ENCODE results near the gene GPBP1.
"Not testable (repeated sequence)": the region's sequence is repeated elsewhere in the genome, so short reads cannot be mapped to it uniquely, and the experiment has no call there.

The GPBP1 gene

DNA sequence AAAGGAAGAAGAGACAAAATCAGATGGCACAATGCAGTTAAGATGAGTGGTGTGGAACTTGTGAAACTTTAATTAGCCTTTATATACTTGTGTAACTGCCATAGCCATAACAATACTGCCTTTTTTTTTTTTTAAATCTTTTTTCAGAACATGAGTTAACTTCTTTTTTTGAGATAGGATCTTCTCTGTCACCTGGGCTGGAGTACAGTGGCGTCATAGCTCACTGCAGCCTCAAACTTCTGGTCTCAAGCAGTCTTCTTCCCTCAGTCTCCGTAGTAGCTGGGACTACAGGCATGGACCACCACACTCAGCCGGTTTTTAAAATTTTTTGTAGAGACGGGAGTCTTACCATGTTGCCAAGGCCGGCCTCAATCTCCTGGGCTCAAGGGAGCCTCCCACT, 37.2 kb downstream of the GPBP1 start:
- DNase-seq (ENCODE audit: low spot score) = no peak

GRCh38 chr5:57215629-57216195, 41.9 kb downstream of the GPBP1 start:
- DNase-seq (ENCODE audit: low spot score) = no peak

DNA sequence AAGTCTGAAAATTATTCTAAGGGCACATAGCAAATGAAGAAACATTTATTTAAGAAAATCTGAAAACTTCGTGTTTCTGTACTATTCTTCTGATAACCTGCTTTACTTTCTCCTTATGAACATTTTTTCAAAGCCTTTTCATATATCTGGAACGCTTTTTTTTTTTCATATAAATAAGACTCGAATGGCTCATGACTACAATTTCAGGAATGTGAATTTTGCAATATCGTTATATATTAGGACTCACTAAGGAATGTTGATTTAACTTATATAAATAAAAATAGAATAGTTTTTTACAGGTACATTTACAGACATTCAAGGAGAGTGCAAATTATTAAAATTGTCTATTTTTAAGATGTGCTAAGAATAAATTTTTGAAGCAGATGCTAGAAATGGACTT, 42.9 kb downstream of the GPBP1 start:
- DNase-seq (ENCODE audit: low spot score) = no peak

GRCh38 chr5:57219386-57219785, 45.5 kb downstream of the GPBP1 start:
- DNase-seq (ENCODE audit: low spot score) = peak; percentile 10

- DNase-seq (ENCODE audit: low spot score) = peak; percentile 5
These were observed 47.2 kb downstream of the GPBP1 start for GRCh38 chr5:57221049-57221568.

DNA sequence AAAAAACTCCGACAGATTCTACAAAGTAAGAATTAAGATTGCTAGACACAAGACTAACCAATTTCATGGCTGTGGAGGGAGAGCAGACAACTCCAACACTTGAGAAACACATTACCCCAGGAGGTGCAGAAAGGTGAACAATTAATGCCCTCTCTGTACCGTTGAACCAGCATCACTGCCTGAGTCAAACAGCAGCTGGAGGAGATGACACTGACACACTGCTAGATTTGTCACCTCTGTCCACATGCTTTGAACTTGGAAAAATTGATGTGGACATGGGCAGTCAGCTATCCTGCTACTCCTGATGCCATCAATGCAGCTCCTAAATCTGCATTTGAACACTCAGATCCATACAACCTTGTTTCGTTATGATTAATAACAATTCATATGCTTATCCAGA, 51.7 kb downstream of the GPBP1 start:
- no peak for DNase-seq (ENCODE audit: low spot score)

DNA sequence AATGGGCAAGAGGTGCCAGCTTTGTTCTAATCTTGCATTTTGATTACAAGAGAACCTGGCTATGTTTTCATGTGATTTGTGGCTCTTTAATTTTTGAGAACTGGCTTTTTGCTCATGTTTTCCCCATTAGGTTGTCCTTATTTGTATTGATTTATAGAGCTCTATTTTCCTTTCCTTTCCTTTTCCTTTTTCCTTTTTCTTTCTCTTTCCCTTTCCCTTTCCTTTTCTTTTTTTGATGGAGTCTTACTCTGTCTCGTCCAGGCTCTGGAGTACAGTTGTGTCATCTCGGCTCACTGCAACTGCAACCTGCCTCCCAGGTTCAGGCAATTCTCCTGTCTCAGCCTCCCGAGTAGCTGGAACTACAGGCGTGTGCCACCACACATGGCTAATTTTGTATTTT, 55.5 kb downstream of the GPBP1 start:
- DNase-seq (ENCODE audit: low spot score) = no peak

DNA sequence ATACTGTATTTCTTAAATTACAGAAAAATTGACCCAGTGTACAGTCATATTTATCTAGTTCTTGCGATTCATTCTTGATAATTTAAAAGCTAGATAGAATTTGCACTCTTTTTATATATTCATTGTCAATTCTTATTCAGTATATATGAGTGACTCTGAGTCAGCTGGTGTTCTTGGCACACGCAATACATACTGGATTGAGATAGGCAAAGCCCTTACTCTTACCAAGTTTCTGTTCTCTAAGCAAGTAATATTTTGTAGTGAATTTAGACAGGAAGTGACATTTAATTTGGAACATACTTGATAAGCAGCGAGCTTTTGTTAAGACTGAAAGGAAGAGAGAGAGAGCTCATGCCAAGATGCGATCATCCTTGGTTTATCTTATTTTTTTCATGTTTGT, 57.7 kb downstream of the GPBP1 start:
- DNase-seq (ENCODE audit: low spot score) = no peak

DNA sequence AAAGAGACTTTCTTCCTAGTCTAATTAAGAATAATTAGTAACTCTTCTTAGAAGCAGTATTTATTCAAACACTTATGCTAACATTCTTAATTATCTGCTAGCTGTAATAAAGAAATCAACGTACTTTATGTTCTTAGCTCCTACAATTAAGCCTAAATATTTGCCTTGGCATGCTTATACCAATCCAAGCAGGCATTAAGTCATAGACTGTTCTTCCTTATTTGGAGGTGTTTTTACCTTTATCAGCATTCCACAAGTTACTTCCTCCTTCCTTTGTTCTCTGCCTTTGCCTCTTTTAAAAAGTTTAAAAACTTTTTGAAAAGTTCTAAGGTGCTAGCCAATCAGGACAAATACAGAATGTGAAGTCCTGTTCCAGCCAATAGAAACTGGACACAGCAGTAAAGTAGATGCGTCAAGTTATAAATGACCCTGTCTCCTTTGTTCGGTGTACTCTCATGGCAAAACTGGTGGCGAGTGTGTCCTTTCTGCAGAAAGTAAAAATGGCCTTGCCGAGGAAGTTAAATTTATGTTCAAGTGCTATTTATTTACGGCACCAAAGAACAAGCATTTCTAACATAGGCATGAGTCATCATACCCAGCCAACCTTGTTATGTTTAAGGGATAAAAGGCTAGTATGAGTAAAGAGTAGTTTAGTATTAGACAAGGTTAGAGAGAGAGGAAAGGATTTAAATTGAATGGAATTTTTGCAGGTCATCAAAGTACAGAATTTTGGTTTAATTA, 58.6 kb downstream of the GPBP1 start:
- DNase-seq (ENCODE audit: low spot score) = no peak

DNA sequence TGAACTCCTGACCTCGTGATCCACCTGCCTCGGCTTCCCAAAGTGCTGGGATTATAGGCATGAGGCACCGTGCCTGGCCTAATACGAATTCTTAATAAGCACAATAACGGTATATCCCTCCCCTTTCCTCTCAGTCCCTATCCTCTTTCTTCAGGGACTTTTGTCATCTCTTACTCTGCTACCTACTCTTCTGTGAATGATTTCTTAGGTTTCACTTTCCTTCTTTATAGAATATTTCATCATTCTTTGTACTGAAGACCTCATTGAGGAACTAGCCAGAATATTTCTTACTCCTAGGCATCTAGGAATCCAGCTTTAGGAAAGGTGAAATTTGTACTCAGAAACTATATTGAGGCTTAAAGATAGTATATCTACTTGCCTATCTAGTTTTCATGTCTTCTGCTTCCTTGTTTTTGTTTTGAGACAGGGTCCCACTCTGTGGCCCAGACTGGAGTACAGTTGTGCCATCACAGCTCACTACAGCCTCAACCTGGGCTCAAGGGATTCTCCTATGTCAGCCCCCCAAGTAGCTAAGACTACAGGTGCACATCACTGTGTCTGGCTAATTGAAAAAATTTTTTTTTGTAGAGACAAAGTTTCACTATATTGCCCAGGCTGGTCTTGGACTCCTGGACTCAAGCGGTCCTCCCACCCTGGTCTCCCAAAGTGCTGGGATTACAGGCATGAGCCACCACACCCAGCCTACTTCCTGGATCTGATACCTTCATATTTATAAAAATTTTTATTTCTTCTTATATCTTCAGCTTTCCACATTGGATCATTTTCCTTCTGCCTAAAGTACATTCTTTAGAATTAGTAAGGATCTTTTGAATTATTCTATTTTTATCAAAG, 69.7 kb downstream of the GPBP1 start:
- no peak for DNase-seq (ENCODE audit: low spot score)

DNA sequence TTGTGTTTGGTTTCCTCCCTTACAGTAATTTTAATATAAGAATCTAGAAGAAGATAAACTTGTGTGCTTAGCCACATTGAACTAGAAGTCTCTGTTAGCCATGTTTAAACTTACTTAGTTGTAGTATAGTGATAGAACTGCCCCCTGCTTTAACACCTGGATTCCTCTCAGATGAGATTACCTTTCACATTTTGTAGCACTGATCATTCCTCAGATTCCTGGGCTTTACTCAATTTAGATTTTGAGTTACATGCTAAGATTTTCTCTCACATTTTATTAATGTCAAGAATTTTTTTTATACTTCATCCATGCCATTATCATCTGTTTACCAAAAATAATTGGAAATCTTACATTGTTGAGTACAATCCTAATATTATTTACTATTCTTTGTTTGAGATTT, 70.5 kb downstream of the GPBP1 start:
- DNase-seq (ENCODE audit: low spot score) = no peak

DNA sequence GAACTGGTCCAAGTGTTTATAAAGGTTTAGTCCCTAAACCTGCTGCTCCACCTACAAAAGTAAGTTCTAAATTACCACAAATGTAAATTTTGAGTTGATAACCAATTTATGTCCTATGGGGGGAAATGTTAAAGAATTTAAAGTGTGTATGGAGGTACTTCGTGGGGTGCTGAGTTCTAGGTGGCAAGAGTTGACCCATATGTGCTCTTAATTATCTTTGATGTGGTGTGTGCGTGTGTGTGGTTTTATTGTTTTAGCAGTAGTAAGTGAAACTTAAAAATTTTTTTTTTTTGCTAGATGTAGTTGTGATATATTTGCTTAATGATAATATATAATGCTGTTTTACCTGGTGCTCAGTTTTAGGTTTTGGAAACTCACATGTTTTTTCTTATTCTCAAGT, 72.6 kb downstream of the GPBP1 start:
- DNase-seq (ENCODE audit: low spot score) = no peak

GRCh38 chr5:57247765-57248164, 73.9 kb downstream of the GPBP1 start:
- no peak for DNase-seq (ENCODE audit: low spot score)

- no peak for DNase-seq (ENCODE audit: low spot score)
These were observed 75.5 kb downstream of the GPBP1 start for GRCh38 chr5:57249265-57249874.

DNA sequence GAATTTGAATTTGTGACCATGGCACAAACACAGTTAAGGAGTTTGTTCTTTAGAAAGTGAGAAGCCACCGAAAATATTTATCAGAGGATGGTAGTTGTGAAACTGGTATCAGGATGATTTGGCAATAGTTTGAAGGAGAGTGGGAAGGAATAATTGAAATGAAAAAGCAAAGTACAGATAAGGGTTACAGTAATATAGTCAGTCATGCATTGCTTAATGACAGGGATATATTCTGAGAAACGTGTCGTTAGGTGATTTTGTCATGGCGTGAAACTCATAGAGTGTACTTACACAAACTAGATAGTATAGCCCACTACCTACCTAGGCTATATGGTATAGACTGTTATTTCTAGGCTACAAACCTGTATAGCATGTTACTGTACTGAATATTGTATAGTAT, 84.2 kb downstream of the GPBP1 start:
- no peak for DNase-seq (ENCODE audit: low spot score)

DNA sequence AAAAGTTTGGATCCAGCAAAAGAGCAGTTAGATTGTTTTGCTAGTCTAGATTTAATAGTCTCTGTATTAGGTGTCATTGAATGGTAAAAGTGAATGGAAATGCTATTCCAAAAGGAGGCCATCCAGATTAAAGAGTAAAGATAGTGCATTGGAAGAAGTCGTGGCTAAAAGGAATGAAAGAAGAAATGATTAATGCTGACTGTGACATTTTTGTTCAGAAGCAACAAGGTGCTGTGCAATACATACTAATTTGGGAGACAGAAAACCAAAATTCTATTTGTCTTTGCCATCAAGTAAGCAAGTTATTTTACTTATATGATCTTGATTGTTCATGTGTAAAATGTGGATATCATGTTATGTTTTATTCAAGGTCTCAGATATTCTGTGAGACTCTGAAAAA, 85.1 kb downstream of the GPBP1 start:
- no peak for DNase-seq (ENCODE audit: low spot score)

- DNase-seq (ENCODE audit: low spot score) = no peak
These were observed 85.8 kb downstream of the GPBP1 start for GRCh38 chr5:57259704-57260103.

GRCh38 chr5:57262541-57262940, 88.7 kb downstream of the GPBP1 start:
- no peak for DNase-seq (ENCODE audit: low spot score)

GRCh38 chr5:57267805-57268204, 93.9 kb downstream of the GPBP1 start:
- DNase-seq (ENCODE audit: low spot score) = no peak

DNA sequence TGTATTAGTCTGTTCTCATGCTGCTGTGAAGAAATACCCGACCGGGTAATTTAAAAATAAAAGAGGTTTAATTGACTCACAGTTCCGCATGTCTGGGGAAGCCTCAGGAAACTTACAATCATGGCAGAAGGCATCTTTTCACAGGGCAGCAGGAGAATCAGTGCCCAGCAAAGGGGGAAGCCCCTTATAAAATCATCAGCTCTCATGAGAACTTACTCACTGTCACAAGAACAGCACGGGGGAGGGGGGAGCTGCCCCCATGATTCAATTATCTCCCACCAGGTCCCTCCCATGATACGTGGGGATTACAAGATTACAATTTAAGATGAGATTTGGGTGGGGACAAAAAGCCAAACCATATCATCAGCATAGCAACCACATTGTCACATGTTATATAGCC, 102.5 kb downstream of the GPBP1 start:
- DNase-seq (ENCODE audit: low spot score) = no peak

DNA sequence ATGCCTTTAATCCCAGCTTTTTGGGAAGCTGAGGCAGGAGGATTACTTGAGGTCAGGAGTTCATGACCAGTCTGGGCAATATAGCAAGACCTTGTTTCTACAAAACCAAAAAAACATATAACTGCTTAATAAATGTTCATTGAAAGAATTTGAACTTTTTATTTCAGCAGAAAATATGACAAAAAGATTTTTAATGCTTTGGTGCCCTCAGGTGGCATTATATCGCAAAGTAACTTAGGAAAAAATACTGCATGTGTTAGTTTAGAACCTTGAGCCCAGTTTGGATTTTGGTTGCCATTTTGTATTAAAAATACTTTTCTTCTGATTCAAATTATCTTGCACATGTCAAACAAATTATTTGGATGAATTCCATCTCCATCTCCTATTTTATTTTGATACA, 103.2 kb downstream of the GPBP1 start:
- DNase-seq (ENCODE audit: low spot score) = no peak

- DNase-seq (ENCODE audit: low spot score) = no peak
These were observed 107.0 kb downstream of the GPBP1 start for GRCh38 chr5:57280853-57281252.

- not testable (repeated sequence) for DNase-seq (ENCODE audit: low spot score)
These were observed 111.2 kb downstream of the GPBP1 start for GRCh38 chr5:57285084-57285483.
